Lung microvascular endothelial cell (primary cell): Measurements from ENCODE around the gene TEC. TPM values are rescaled to one million over a fixed set of nuclear protein-coding genes. Genes with fewer than 3 reads are reported as not detected.

Experiments used
- DNase-seq, 2 donors: peaks; one replicate each; pipeline versions ENCODE4 v3.0.0 to v3.0.0-alpha.2; 2010; ENCODE audit warnings: low read depth in 2 of 2
- total RNA-seq: library from RNA; depleted of rRNA; stranded (reverse); fragments of >200 nt; gene quantifications from 2 replicates; pipeline ENCODE4 v1.2.1, GENCODE V29; 2014

TEC gene
- total RNA-seq, 1 donor from 2014 or later = 1.8 TPM

DNA sequence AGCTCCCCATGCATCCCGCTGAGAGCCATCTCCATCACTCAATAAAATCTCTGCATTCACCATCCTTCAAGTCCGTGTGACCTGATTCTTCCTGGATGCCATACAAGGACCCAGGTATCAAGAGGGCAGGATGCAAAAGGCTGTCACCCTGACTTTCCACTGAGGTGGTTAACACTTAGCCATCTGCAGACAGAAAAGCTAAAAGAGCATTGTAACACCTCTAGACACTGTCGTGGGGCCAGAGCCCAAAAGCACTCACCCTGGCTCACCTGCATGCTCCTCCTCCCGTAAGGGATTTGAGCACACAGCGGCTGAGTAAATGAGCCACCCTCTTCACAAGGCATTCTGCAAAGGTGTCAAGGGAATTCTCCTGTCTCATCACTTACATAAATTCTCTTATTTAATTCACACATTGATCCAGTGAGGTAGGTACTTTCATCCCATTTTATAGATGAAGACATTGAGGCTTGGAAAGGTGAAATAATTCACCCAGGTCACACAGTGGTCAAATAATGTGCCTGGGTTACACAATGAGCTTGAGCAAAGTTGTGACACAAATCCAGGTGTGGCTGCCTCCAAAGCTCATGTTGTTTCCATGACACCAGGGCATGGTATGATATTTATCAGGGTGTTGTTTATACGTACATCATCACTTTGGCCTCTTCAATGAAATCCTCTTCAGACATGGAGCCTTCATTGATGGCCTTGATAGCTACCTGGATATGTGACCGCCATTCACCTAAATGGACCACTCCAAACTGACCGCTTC lies 183.6 kb downstream of the TEC start:
- no peak for DNase-seq

Other genes with a start within 250 kb of the TEC start
- gene TXK, start 135.6 kb downstream of the TEC start, total RNA-seq = 0.20 TPM in 1 of 2 replicates, not detected in the other
- 16.8 and 18.5 TPM in 2 replicates for gene SLAIN2, start 71.7 kb upstream of the TEC start, total RNA-seq
- gene SLC10A4, start 213.5 kb upstream of the TEC start, total RNA-seq = under 0.01 and 0.20 TPM in 2 replicates
- gene ZAR1, start 220.4 kb upstream of the TEC start, total RNA-seq = not detected in 2 replicates